ENCODE measurements around the gene NUDT1.
A peak's percentile ranks its signal among the peaks of the same experiment; 100 is the strongest.

Gene NUDT1

GRCh38 chr7:2205036-2205780 lies 36.8 kb upstream of the NUDT1 start:
- no peak for DNase-seq (ENCODE audit: low read depth)

DNA sequence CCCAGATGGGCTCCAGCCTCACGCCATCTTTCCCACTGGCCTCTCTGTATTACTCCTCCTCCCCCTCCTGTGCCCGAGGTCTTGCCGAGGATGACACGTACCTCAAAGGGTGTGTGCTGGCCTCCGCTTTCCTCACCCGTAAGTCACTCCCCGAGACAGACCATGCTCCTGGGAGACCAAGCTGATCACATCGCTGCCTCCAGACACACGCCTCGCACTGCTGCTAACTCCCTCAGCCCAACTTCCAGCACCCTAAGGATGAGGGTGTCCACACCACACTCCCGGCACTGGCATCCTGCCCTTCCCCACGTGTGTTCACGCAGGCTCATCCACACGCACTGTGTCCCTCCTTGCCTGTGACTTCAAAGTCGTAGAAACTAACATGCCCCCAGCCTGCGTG lies 33.3 kb upstream of the NUDT1 start:
- no peak for DNase-seq (ENCODE audit: low read depth)

DNA sequence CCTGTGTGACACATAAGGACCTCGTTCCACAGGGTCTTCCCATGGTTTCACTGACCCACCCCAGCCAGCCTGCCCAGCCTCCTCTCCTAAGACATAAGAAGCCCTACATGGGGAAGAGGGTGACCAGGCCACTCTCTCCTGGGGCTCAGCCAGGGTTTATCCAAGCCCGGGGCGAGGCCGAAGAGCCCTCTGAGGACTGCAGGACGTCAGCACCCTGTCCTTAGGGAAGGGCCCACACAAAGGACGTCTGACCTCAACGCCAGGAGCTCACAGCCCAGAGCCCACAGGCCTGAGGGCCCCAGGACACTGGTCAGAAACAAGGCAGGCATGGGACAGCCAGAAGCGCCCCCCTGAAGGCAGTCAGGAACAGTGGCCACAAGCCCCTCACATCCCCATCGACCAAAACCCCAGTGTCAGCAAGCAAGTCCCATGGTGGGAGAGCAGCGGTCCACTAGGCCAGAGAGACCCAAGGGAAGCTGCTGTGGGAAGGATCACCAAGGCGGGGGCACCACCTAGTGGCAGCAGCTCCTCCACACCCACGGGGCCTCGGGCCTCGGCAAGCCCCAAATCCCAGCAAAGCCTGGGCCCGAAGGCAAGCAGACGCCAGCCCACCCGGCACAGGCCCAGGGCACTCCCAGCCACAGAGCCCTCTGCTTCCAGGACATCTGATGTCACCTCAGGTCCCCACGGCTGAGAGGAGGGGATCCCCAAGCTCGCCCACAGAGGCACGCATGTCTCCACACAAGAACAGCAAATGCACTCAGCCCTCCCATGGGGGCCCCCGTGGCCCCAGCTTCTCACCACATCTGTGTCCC lies 32.7 kb upstream of the NUDT1 start:
- DNase-seq (ENCODE audit: low read depth): peak; percentile 38

- DNase-seq (ENCODE audit: low read depth): no peak
Observed at GRCh38 chr7:2209961-2210323, 32.1 kb upstream of the NUDT1 start.

DNA sequence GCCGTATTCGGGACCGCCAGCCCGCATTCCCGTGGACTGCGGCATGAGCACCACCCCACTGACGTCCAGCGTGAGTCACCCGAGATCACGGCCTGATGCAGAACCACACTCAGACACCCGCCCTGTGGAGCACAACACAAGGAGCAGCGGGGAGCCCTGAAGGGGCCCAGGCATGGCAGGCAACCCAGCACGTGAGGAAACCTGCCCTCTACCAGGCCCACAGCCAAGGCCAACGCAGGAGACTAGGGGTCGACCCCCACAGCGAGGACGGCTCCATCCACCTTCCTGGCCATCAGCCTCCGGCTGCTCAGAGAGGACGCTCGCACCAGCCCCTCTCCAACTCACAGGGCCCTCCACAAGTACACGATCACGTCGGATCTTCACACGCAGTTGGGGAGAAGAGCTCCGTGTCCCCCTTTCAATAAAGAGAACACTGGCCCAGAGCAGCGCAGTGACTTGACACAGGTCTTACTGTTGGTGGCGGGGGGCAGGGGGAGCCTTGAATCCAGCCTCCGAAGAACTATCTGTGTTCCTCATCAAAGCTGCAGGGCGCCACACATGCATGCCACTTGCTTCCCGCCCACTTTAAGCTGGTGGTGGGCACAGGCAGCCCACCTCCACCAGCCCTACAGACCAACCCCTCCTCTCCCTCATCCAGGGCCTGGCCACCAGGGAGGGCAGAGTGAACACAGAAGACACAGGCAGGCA lies 31.3 kb upstream of the NUDT1 start:
- DNase-seq (ENCODE audit: low read depth): no peak

DNA sequence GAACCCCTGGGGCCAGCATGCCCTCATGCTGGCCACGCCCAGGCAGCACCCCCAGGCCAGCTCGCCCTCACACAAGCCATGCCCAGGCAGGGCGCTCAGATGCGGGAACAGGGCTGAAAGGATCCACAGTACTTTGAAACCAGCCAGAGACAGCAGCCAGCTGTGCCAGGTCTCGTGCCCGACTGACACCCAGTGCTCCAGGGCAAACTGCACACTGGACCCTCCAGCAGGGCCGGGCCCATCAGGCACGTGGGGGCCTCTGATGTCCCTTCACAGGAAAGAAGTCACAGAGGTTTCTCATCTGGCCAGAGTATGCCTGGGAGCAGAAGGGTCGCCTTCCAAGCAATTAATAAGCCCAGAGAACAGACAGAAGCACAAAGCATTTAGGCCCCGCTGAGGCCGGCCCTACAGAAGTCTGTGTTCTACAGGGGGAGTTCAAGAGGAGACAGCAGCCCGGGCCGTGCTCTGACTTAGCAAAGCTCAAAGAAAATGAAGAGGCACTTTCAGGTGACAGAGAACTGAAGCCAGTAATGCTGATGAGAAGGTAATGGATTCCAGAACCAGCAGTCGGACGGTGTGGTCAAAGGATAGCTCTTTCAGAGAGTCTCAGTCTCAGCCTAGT lies 30.7 kb upstream of the NUDT1 start:
- no peak for DNase-seq (ENCODE audit: low read depth)

- no peak for DNase-seq (ENCODE audit: low read depth)
Observed at GRCh38 chr7:2211926-2212325, 30.1 kb upstream of the NUDT1 start.

- DNase-seq (ENCODE audit: low read depth): no peak
Observed at GRCh38 chr7:2212906-2213305, 29.1 kb upstream of the NUDT1 start.

DNA sequence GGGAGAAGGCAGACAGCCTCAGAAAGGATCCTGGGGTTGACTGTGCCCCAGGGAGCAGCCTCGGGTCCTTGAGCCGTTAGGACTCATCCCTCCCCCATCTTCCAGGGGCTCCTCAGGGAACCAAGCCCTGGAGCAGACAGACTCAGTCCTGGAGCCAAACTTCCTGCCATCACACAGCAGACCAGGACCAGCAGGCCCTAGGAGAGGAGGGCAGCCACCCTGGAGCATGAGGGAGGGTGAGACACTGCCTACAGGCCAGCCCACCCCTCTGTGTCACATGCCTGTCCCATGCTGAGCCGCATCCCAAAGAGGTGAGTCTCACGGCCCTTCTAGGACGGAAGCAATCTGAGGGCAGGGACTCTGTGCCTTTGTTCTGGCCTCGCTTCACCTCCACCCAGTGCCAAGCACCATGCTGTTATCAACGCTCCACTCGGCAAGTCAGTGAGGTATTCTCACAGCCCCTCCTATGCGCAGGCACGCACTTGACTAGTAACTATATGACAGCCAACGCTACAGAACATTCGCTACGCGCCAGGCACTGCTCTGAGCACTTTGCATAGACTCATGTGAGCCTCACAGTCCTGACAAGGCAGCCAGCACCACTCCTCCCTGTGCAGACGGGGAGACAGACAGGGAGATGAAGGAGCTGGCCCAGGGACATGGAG lies 28.3 kb upstream of the NUDT1 start:
- no peak for DNase-seq (ENCODE audit: low read depth)

- DNase-seq (ENCODE audit: low read depth): no peak
Observed at GRCh38 chr7:2214636-2215035, 27.4 kb upstream of the NUDT1 start.

GRCh38 chr7:2215851-2216250 lies 26.2 kb upstream of the NUDT1 start:
- no peak for DNase-seq (ENCODE audit: low read depth)

DNA sequence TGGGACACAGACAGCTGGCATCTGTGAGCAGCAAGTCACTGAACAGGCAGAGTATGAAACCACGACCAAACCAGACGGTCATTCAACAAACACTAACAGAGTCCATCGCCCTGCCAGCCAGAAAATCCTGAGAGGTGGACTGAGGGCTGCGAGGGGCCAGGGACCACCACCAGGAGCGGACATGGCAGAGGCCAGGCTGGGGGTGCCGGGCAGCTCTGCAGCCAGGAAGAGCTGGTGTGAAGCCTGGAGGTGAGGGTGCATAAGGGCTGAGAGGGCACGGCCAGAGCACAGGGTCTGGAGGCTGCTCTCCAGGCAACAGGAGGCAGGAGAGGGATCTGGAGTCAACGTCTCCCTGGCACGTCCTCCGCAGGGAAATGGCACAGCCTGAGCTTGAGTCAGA lies 24.8 kb upstream of the NUDT1 start:
- DNase-seq (ENCODE audit: low read depth): no peak

DNA sequence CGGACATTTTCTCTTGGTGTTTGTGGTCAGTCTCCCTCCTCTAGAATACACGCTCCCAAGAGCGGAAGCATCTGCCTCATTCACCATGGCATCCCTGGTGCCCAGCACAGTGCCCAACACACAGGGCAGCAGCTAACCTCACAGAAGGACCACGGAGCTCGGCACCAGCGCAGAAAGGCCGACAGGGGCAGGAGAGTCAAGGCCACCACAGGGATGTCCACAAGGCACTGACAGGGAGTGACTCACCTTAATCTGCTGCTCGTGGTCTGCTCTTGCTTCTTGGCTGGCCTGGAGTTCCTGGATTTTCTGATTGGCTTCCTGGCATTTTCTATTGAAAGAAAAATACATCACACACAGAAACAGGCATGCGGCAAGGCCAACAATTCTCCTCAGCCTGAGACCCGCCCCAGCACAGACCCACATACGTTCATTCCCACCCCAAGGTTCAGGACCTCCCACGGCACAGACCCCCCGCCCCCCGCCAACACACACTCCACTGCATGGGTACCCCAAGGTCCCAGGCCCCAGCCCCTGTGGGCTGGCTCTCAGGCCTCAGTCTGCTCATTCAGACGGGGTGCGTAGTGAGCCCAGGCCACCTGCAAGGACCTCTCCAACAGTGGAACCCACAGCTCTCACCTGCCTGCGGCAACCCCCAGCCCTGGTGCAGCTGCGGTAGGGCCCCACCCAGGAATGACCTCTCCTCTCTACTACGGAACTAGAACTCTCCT lies 24.1 kb upstream of the NUDT1 start:
- DNase-seq (ENCODE audit: low read depth): no peak

GRCh38 chr7:2218444-2218785 lies 23.6 kb upstream of the NUDT1 start:
- no peak for DNase-seq (ENCODE audit: low read depth)

DNA sequence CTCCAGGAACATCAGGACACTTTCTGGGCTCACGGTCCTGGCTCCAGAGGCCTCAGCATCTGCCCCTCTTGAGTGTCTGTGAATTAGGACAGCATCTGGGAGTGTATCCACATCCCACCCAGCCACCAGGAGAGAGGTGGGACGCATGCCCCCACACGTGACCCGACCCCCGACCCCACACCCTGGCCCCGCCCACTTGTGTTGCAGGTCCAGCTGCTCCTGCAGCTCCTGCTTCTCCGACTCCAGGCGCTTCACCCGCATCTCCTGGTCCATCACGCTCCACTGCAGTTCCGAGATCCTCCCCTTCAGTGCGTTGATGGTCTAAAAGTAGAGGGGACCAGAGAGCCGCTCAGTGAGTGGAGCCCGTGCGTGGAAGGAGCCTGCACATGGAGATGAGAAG lies 22.9 kb upstream of the NUDT1 start:
- no peak for DNase-seq (ENCODE audit: low read depth)

DNA sequence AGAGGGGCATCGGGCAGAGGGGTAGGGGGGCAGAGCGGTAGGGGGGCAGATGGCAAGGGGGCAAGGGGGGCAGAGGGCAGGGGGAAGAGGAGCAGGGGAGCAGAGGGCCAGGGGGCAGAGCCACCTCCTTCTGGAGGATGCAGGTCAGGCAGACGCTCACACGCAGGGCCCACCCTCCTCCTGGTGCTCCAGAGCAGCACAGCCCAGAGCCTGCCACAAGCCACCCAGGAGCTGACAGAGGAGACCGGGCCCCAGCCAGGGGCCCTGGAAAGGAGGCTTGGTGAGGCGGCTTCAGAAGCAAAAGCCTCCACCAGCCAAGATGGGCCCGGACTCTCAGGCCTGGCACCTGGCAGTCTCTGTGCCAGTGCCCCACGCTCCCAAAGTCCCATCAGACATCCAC lies 22.4 kb upstream of the NUDT1 start:
- no peak for DNase-seq (ENCODE audit: low read depth)

DNA sequence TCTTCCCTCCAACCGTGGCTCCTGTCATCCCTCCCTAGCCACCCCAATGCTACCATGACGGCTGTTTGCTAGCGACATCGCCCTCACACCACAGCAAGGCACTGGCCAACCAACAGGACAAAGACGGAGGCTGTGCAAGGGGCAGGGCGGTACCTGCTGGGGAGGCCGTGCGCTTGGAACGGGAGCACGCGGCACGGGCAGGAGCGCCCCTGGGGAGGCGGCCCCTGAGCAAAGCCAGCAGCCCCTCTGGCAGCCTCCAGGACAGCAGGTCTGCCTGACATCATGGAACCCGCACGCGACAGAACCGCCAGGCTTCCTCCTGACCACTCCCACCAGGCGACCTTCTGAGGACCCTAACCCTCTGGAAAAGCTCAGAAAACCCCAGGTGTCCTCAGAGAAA lies 22.0 kb upstream of the NUDT1 start:
- no peak for DNase-seq (ENCODE audit: low read depth)

DNA sequence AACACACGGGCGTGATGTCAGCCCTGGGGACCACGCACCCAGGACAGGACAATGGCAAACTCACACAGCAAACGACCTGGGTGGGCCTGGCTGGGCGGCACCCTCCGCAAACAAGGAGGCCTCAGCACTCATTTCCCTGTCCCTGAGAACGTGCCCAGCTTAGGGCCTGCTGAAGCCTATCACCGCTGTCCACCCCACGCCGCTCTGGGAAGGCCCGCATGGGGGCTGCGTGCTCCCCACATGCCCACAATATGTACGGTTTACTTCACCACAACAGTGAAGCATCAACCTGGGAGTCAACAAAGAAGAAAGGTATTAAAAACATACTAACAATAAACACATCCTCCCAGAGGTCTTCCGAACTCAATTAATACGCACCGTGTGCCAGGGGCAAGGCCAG lies 21.5 kb upstream of the NUDT1 start:
- DNase-seq (ENCODE audit: low read depth): no peak

DNA sequence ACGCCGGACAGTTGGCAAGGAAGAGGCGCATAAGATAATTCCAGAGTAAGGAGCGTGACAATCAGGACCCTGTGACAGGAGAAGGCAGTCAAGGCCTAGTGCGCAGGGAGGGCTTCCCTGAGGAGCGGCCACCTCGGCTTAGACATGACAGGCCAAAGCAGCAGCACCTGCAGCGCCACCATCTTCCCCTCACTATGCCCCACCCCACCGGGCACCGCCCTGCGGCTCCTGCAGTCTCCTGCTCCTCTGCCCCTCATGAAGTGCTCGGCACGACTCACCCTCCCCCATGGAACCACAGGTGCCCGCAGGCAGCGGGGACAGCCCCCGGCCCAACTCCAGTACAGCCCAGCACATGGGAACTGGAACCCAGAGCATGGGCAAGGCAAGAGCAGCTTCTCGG lies 21.1 kb upstream of the NUDT1 start:
- DNase-seq (ENCODE audit: low read depth): no peak

- no peak for DNase-seq (ENCODE audit: low read depth)
Observed at GRCh38 chr7:2222516-2222915, 19.5 kb upstream of the NUDT1 start.

DNA sequence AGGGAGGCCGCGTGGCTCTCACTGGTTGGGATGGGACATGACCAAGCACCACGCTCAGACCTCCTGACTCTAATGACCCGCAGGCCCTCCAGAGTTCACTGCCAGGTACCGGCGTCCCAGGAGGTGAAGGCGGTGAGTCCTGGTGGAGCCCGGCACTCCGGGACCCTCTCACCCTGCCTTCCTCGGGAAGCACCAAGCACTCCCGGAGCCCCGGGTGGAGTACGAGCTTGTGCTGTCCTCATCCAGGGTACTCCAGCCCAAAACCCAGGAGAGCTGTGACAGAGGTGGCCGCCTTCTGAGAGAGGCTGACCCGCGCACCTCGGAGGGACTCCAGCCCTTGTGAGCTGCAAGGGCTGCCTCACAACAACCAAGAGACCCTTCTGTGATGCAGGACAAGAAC lies 18.7 kb upstream of the NUDT1 start:
- no peak for DNase-seq (ENCODE audit: low read depth)

DNA sequence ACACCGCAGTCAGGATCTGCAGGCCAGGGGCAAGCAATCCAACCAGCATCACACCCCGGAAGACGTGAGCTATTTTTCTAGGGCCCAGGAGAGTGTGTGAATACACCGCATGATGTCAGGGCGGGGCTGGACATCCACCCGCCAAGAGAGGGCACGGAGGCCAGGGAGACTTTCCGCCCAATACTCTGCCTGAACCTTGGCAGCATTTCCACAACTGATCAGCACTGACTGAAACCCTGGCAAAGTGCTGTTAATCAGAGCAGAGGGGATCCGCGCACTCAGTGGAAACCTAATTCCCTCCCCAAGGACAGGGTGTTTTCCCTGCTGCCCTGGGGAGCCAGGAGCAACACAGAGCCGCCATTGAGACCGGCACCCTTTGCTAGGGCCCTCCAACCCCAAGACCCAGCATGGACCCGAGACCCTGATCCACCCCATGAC lies 17.5 kb upstream of the NUDT1 start:
- no peak for DNase-seq (ENCODE audit: low read depth)
